Stimulated activated CD8-positive, alpha-beta memory T cell treated with anti-CD3 and anti-CD28 coated beads, Interleukin-2, amount 100 ng/mL, for 48 hours (primary cell): ENCODE data around the gene CD72.
A peak's percentile ranks its signal among the peaks of the same experiment; 100 is the strongest.
"Not testable (repeated sequence)": the region's sequence is repeated elsewhere in the genome, so short reads cannot be mapped to it uniquely, and the experiment has no call there.

ENCODE experiments used
- DNase-seq, 2 donors: peaks; one replicate each; pipeline ENCODE4 v3.0.0-alpha.2; 2020; ENCODE audit warnings: low read depth in 2 of 2

CD72 gene

GRCh38 chr9:35616681-35617459 is 1.3 kb downstream of the CD72 start:
- peak; percentile 70 for DNase-seq

GRCh38 chr9:35615981-35616680 is 2.1 kb downstream of the CD72 start:
- no peak for DNase-seq

- no peak for DNase-seq
Observed at GRCh38 chr9:35612843-35613242, 5.4 kb downstream of the CD72 start.

GRCh38 chr9:35612066-35612465 is 6.1 kb downstream of the CD72 start:
- not testable (repeated sequence) for DNase-seq

- DNase-seq = peak in 1 of 2 donors; percentile 18
Observed at GRCh38 chr9:35611230-35611797, 6.9 kb downstream of the CD72 start.

- DNase-seq = no peak
Observed at GRCh38 chr9:35609820-35610163, 8.4 kb downstream of the CD72 start.

GRCh38 chr9:35609001-35609819 is 9.0 kb downstream of the CD72 start:
- no peak for DNase-seq

GRCh38 chr9:35608221-35608620 is 10.0 kb downstream of the CD72 start:
- no peak for DNase-seq

- no peak for DNase-seq
Observed at GRCh38 chr9:35606726-35607125, 11.5 kb downstream of the CD72 start.

- DNase-seq = no peak
Observed at GRCh38 chr9:35606138-35606504, 12.1 kb downstream of the CD72 start.

- no peak for DNase-seq
Observed at GRCh38 chr9:35605351-35606137, 12.7 kb downstream of the CD72 start.

GRCh38 chr9:35604578-35605350 is 13.4 kb downstream of the CD72 start, which contains the start of gene TESK1:
Gene TESK1 (plus strand): TSS chr9:35605262. CDS start chr9:35605620, 358 bp downstream.
- peak; percentile 81 to 86 for DNase-seq

- peak; percentile 99 for DNase-seq
Observed at GRCh38 chr9:35603986-35604577, 14.1 kb downstream of the CD72 start.

- no peak for DNase-seq
Observed at GRCh38 chr9:35603506-35603985, 14.7 kb downstream of the CD72 start.

GRCh38 chr9:35599763-35600604 is 18.2 kb downstream of the CD72 start:
- DNase-seq = no peak

GRCh38 chr9:35598866-35599590 is 19.2 kb downstream of the CD72 start:
- DNase-seq = no peak

GRCh38 chr9:35596907-35597306 is 21.3 kb downstream of the CD72 start:
- not testable (repeated sequence) for DNase-seq

- no peak for DNase-seq
Observed at GRCh38 chr9:35594471-35594870, 23.7 kb downstream of the CD72 start.
